GM12878 (cell line): ENCODE data around the gene NLRP6. TPM values are rescaled to one million over a fixed set of nuclear protein-coding genes. Genes with fewer than 3 reads are reported as not detected.
A peak's percentile ranks its signal among the peaks of the same experiment; 100 is the strongest.
"Not testable (repeated sequence)": the region's sequence is repeated elsewhere in the genome, so short reads cannot be mapped to it uniquely, and the experiment has no call there.

ENCODE experiments used
- ATAC-seq: fragments of 200-7000 bp; cut with Tn5 transposase; 3 replicates; pipeline ENCODE4 v1.9.1; 2020; ENCODE audit warnings: mild to moderate bottlenecking, moderate library complexity
- BruUV-seq: library from RNA; stranded (reverse); fragments of 400-500 nt; replicated peaks from 2 replicates; lab custom pipeline; 2021; lab: Mats Ljungman, UMichigan
- CTCF ChIA-PET: fragments of 300-600 bp; sonication (Branson Sonifier 250); formaldehyde crosslinking; extraction: SDS; loops from one replicate; lab custom pipeline; 2021; ENCODE audit warnings: inconsistent platforms; lab: Yijun Ruan, JAX
- POLR2A ChIA-PET: fragments of 350-600 bp; formaldehyde crosslinking; extraction: SDS; loops from one replicate; lab custom pipeline; 2021; ENCODE audit warnings: inconsistent platforms; lab: Charles Lee
- RAD21 ChIA-PET: fragments of 300-600 bp; sonication (Branson Sonifier 250); formaldehyde crosslinking; loops from one replicate; lab custom pipeline; 2023; ENCODE audit warnings: antibody characterized with exemption; ENCODE audit not compliant: unreplicated experiment; lab: Charles Lee
- SMC1A ChIA-PET: fragments of 300-600 bp; sonication (Branson Sonifier 250); formaldehyde crosslinking; loops from one replicate; lab custom pipeline; 2023; ENCODE audit not compliant: unreplicated experiment, uncharacterized antibody; lab: Charles Lee
- DNase-seq: peaks from one replicate; pipeline ENCODE4 v3.0.0-alpha.2; 2011; ENCODE audit warnings: low read depth, low spot score
- FAIRE-seq: peaks from 3 replicates; lab custom pipeline; 2011; peaks lifted over from hg19 to GRCh38; lab: Jason Lieb, UNC
- H2AFZ ChIP-seq: 2 replicates; pipeline ENCODE4 v1.6.0; 2011; ENCODE audit warnings: low read depth, low read length, control low read depth; ENCODE audit not compliant: control insufficient read depth
- H3K27ac ChIP-seq: 2 replicates; pipeline ENCODE4 v1.5.1; 2011; ENCODE audit warnings: control low read depth; ENCODE audit not compliant: control insufficient read depth, insufficient read depth
- H3K27me3 ChIP-seq, 2 experiments: replicated peaks in 1 of 2; 2 replicates each; pipeline versions ENCODE4 v1.6.0 to v1.6.1; 2011; ENCODE audit warnings: low read length in 1 of 2; ENCODE audit not compliant: control insufficient read depth in 2 of 2, insufficient read depth in 2 of 2
- H3K36me3 ChIP-seq, 2 experiments: 2 replicates each; pipeline ENCODE4 v1.5.1; 2011; ENCODE audit warnings: low read length in 1 of 2; ENCODE audit not compliant: control insufficient read depth in 2 of 2, insufficient read depth in 2 of 2
- H3K4me1 ChIP-seq: 2 replicates; pipeline ENCODE4 v1.6.1; 2011; ENCODE audit warnings: mild to moderate bottlenecking, low read length, moderate library complexity, mixed read lengths; ENCODE audit not compliant: control insufficient read depth, insufficient read depth
- H3K4me2 ChIP-seq: 2 replicates; pipeline ENCODE4 v1.6.0; 2011; ENCODE audit warnings: control low read depth; ENCODE audit not compliant: control insufficient read depth, insufficient read depth
- H3K4me3 ChIP-seq: fragments of 200-600 bp; sonication (generic); 2 replicates; pipeline ENCODE4 v1.5.1; 2016
- H3K79me2 ChIP-seq: 2 replicates; pipeline ENCODE4 v1.6.0; 2011; ENCODE audit warnings: low read length; ENCODE audit not compliant: control insufficient read depth, insufficient read depth
- H3K9ac ChIP-seq: 2 replicates; pipeline ENCODE4 v1.8.0; 2011; ENCODE audit warnings: low read length, control low read depth, mixed read lengths; ENCODE audit not compliant: control insufficient read depth, insufficient read depth
- H3K9me3 ChIP-seq: replicated peaks from 3 replicates; pipeline ENCODE4 v1.5.1; 2011; ENCODE audit warnings: mild to moderate bottlenecking, low read length; ENCODE audit not compliant: control insufficient read depth, insufficient read depth
- H4K20me1 ChIP-seq: 2 replicates; pipeline ENCODE4 v1.6.0; 2011; ENCODE audit not compliant: control insufficient read depth, insufficient read depth
- DPF2 ChIP-seq: fragments of 450-650 bp; IDR thresholded peaks from 2 replicates; pipeline ENCODE4 v1.6.1; 2017; ENCODE audit warnings: mild to moderate bottlenecking
- POLR2AphosphoS2 ChIP-seq: IDR thresholded peaks from 2 replicates; pipeline ENCODE4 v1.6.1; 2011; ENCODE audit warnings: low read depth, mild to moderate bottlenecking, low read length, improper control_type of control experiment, moderate library complexity
- ZZZ3 ChIP-seq: IDR thresholded peaks from 2 replicates; pipeline ENCODE4 v1.6.1; 2011; ENCODE audit warnings: low read depth; ENCODE audit not compliant: control insufficient read depth, insufficient read length
- WGBS: methylation state at CpG from one replicate; pipeline ENCODE4 v1.1.6; 2016; ENCODE audit warnings: low lambda C conversion rate; ENCODE audit not compliant: insufficient replicate concordance, insufficient coverage; ENCODE audit errors: missing lambda C conversion rate; 5-methylcytosine and 5-hydroxymethylcytosine counted together
- in situ Hi-C: fragments of 300-500 bp; cut with MboI; formaldehyde crosslinking; loops from 9 replicates; pipeline ENCODE4 v1.14.3; 2018; ENCODE audit warnings: mixed read lengths
- intact Hi-C: fragments of 100-400 bp; cut with micrococcal nuclease; formaldehyde crosslinking; loops from one replicate; pipeline ENCODE4 v1.14.2; 2022; ENCODE audit not compliant: unreplicated experiment
- polyA plus RNA-seq, 11 experiments: library from polyadenylated mRNA; depleted of rRNA in 4 of 11; unstranded in 6 of 11; stranded (reverse) in 5 of 11; fragments of >200 nt; fragmentation: Nextera tagmentation in 4 of 11; fragmentation: Illumina TruSeq in 1 of 11; extraction: Ambion mirVana in 4 of 11; extraction: Trizol in 1 of 11; gene quantifications; 1 replicate in 1 of 11; 2 replicates in 10 of 11; pipeline versions ENCODE4 v1.2.1 to v1.2.3, GENCODE V29; 2011 to 2016; ENCODE audit warnings: inconsistent platforms in 2 of 11, missing spikeins in 2 of 11, low read depth in 1 of 11
- total RNA-seq, 4 experiments: library from RNA; depleted of rRNA in 3 of 4; stranded (reverse); fragments of >200 nt in 3 of 4; fragmentation: Illumina TruSeq in 1 of 4; extraction: Trizol in 1 of 4; gene quantifications; 2 replicates each; pipeline versions ENCODE4 v1.2.1 to v1.2.3, GENCODE V29; 2013 to 2021

Gene NLRP6
- total and polyA plus RNA-seq, 10 of the 15 experiments (the other 5 are each of a cell fraction or from before 2014, with no cell fraction given) = 0.03 to 0.11 TPM; not detected in 8

DNA sequence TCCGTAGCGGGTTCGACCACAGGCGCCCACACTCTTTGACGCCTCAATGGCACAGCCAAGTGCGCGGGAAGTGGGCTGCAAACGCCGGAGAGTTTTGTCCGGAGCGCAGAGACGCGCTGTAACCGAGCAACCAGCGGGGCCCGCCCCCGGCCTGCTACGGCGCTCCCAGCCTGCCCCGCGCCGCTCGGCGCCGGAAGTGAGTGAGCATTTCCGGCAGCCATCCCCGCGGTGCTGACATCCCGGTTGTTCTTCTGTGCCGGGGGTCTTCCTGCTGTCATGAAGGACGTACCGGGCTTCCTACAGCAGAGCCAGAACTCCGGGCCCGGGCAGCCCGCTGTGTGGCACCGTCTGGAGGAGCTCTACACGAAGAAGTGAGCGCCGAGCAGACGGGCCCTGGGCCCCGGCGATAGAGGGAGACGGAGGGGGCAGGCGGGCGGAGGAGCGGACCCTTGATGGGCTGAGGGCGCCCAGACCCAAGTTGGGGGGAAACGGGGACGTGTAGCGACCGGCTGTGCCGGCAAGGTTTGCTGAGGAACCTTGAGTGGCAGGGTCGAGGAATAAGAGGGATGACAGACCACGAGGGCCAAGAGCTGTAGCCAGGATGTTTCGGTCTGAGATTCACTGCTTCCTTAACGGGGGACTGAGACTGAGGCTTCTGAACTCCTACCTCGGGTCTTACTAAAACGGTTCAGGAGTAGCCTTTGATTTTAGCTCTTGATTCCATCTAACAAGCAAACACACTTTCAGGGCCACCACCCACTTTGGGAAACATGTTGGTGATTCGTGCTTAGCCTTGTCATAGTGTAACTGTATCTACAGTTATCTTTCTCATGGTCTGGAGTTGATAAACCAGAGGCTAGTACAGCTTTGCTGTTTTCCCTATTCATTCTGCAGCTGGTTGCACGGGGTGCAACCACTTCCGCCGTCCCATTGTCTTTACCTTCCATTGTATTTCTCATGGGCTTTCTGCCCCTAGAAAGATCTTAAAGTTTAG lies 41.1 kb upstream of the NLRP6 start, which contains the start of gene PSMD13 (continued):
- TF ChIP-seq DPF2 (no peak; the same call in none of the 2 replicates), ZZZ3 (no peak), POLR2AphosphoS2 (peak; percentile 67; the same call in 1 of the 2 replicates)
- TF ChIP-seq, all 136 proteins: peak for 42

DNA sequence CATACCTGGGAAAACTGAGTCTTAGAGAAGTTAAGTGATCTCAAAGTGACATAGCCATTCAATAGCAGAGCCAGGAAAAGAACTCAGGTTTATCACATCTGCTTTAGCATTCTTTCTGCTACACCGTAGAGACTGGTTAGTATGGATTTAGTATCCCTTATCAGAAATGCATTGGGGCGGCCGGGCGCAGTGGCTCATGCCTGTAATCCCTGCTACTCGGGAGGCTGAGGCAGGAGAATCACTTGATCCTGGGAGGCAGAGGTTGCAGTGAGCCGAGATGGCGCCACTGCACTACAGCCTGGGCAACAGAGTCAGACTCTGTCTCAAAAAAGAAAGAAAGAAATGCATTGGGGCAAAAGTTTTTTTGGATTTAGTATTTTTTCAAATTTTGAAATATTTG lies 39.9 kb upstream of the NLRP6 start:
- H2AFZ ChIP-seq, in situ Hi-C loops, DNase-seq, H3K27me3 ChIP-seq, H3K9me3 ChIP-seq, BruUV-seq, intact Hi-C loops, H3K27ac ChIP-seq, FAIRE-seq, H3K4me1 ChIP-seq, H4K20me1 ChIP-seq, ATAC-seq, H3K9ac ChIP-seq: not testable (repeated sequence)
- H3K79me2 ChIP-seq = peaks cover 40% of the 10 kb centered on the region
- peak overlapping the region; percentile 80; the same call in 1 of the 2 replicates for H3K4me2 ChIP-seq
- H3K4me3 ChIP-seq = peak overlapping the region; percentile 75; the same call in 1 of the 2 replicates
- ChIA-PET RAD21 (interaction anchor here (0.9 to 2.2 kb wide), 2 partner anchors 31 to 117 kb away, joined by 4 to 15 read pairs; partner anchors contain the start of genes BET1L and RIC8A), CTCF (interaction anchor here (1.1 to 2.8 kb wide), 7 partner anchors 9 to 211 kb away, joined by 3 to 26 read pairs (median 7); partner anchors contain the start of genes BET1L, PTDSS2 and RIC8A), POLR2A (interaction anchor here (0.7 to 2.1 kb wide), 4 partner anchors 11 to 88 kb away, joined by 3 to 27 read pairs (median 5); partner anchors contain the start of genes BET1L and RIC8A), SMC1A (interaction anchor here (0.8 to 3.8 kb wide), 10 partner anchors 8 to 125 kb away, joined by 3 to 38 read pairs (median 4); partner anchors contain the start of genes BET1L and RIC8A)
- H3K36me3 ChIP-seq = peaks cover 3 to 19% of the 10 kb centered on the region in 2 experiments; a peak in 2 of 4 replicates
- WGBS = 82% methylated on average over 7 of the region's 7 CpGs
